Erythroblast (primary cell): ENCODE measurements around the gene IGSF3.
A peak's percentile ranks its signal among the peaks of the same experiment; 100 is the strongest.

Source experiments
- GATA1 ChIP-seq: IDR thresholded peaks from 2 replicates; pipeline ENCODE4 v1.6.1; 2011; ENCODE audit warnings: low read depth, mild to moderate bottlenecking, control low read depth, low read length, moderate library complexity
- POLR2A ChIP-seq: IDR thresholded peaks from 2 replicates; pipeline ENCODE4 v1.6.1; 2011; ENCODE audit warnings: mild to moderate bottlenecking, low read length

- TF ChIP-seq GATA1 (no peak), POLR2A (peak; percentile 85)
Observed at GRCh38 chr1:116570358-116571214, 96.9 kb downstream of the IGSF3 start, which contains the start of gene CD58.
